ENCODE results near the gene CTNND2. TPM values are rescaled to one million over a fixed set of nuclear protein-coding genes. Genes with fewer than 3 reads are reported as not detected.
"Not testable (repeated sequence)": the region's sequence is repeated elsewhere in the genome, so short reads cannot be mapped to it uniquely, and the experiment has no call there.

The CTNND2 gene
- total RNA-seq, 6 donors from 2014 or later: 1.1 to 12.4 (median 3.2) TPM

- Histone ChIP-seq H3K4me3 (no peak overlapping the region), H3K36me3 (no peaks in the 10 kb centered on the region), H3K9me3 (peaks cover 0 to 4% (median 0%) of the 10 kb centered on the region in 4 donors), H3K4me1 (no peaks in the 10 kb centered on the region), H3K27me3 (no peaks in the 10 kb centered on the region), H3K27ac (no peak overlapping the region)
- no peak for TF ChIP-seq EP300 (IDR thresholded peaks at IDR 0.05)
- TF ChIP-seq POLR2A (IDR thresholded peaks at IDR 0.05): no peak
- TF ChIP-seq POLR2AphosphoS5 (IDR thresholded peaks at IDR 0.05): no peak
- TF ChIP-seq CTCF (IDR thresholded peaks at IDR 0.05): no peak
- no peak for DNase-seq
- no peak for ATAC-seq (ENCODE audit: low FRiP score in 2 of 2)
- 36 to 48% methylated on average over 3 of the region's 3 CpGs for WGBS, 2 donors
These were observed 488.5 kb downstream of the CTNND2 start for GRCh38 chr5:11415751-11416150.

- H3K4me1 ChIP-seq; H3K27ac ChIP-seq; H3K36me3 ChIP-seq; ATAC-seq (ENCODE audit: low FRiP score in 2 of 2); H3K9me3 ChIP-seq; DNase-seq; H3K27me3 ChIP-seq; H3K4me3 ChIP-seq: not testable (repeated sequence)
- 44 to 93% methylated on average over 1 of the region's 1 CpG for WGBS, 2 donors
These were observed 489.5 kb downstream of the CTNND2 start for GRCh38 chr5:11414732-11415131.

GRCh38 chr5:11411621-11412020, 492.6 kb downstream of the CTNND2 start:
- H3K9me3 ChIP-seq: peaks cover 0 to 4% (median 0%) of the 10 kb centered on the region in 4 donors
- H3K4me3 ChIP-seq: no peak overlapping the region
- H3K27ac ChIP-seq: no peak overlapping the region
- no peaks in the 10 kb centered on the region for H3K4me1 ChIP-seq
- H3K36me3 ChIP-seq: no peaks in the 10 kb centered on the region
- WGBS, 2 donors: 94 to 97% methylated on average over 2 of the region's 2 CpGs
- no peak for DNase-seq
- TF ChIP-seq EP300 (IDR thresholded peaks at IDR 0.05) (no peak), POLR2AphosphoS5 (IDR thresholded peaks at IDR 0.05) (no peak), POLR2A (IDR thresholded peaks at IDR 0.05) (no peak), CTCF (IDR thresholded peaks at IDR 0.05) (no peak)
- H3K27me3 ChIP-seq: no peaks in the 10 kb centered on the region
- ATAC-seq (ENCODE audit: low FRiP score in 2 of 2): no peak

GRCh38 chr5:11407556-11408145, 496.6 kb downstream of the CTNND2 start:
- DNase-seq (no peak), ATAC-seq (ENCODE audit: low FRiP score in 2 of 2) (no peak)
- Histone ChIP-seq H3K27me3 (no peaks in the 10 kb centered on the region), H3K9me3 (no peaks in the 10 kb centered on the region), H3K27ac (no peak overlapping the region), H3K4me3 (no peak overlapping the region), H3K4me1 (no peaks in the 10 kb centered on the region), H3K36me3 (no peaks in the 10 kb centered on the region)
- TF ChIP-seq POLR2A (IDR thresholded peaks at IDR 0.05) (no peak), POLR2AphosphoS5 (IDR thresholded peaks at IDR 0.05) (no peak), CTCF (IDR thresholded peaks at IDR 0.05) (no peak), EP300 (IDR thresholded peaks at IDR 0.05) (no peak)
- 90 to 91% methylated on average over 5 of the region's 5 CpGs for WGBS, 2 donors

- WGBS, 2 donors: 86% methylated on average over 2 of the region's 2 CpGs
- ATAC-seq (ENCODE audit: low FRiP score in 2 of 2): no peak
- no peaks in the 10 kb centered on the region for H3K27me3 ChIP-seq
- TF ChIP-seq CTCF (IDR thresholded peaks at IDR 0.05) (no peak), EP300 (IDR thresholded peaks at IDR 0.05) (no peak), POLR2A (IDR thresholded peaks at IDR 0.05) (no peak), POLR2AphosphoS5 (IDR thresholded peaks at IDR 0.05) (no peak)
- no peaks in the 10 kb centered on the region for H3K4me1 ChIP-seq
- H3K27ac ChIP-seq: no peak overlapping the region
- H3K9me3 ChIP-seq: no peaks in the 10 kb centered on the region
- H3K36me3 ChIP-seq: no peaks in the 10 kb centered on the region
- H3K4me3 ChIP-seq: no peak overlapping the region
- no peak for DNase-seq
These were observed 503.9 kb downstream of the CTNND2 start for GRCh38 chr5:11400316-11400715.
